Stimulated activated CD4-positive, alpha-beta T cell treated with anti-CD3 and anti-CD28 coated beads, Interleukin-1b, Interleukin-23, amount 100 ng/mL, for 24 hours (primary cell): ENCODE measurements around the gene EFHC2.
"Not testable (repeated sequence)": the region's sequence is repeated elsewhere in the genome, so short reads cannot be mapped to it uniquely, and the experiment has no call there.

Experiments used
- DNase-seq, 4 experiments: peaks; one replicate each; pipeline ENCODE4 v3.0.0-alpha.2; 2020; ENCODE audit warnings: low read depth in 4 of 4, low spot score in 1 of 4

Gene EFHC2

DNA sequence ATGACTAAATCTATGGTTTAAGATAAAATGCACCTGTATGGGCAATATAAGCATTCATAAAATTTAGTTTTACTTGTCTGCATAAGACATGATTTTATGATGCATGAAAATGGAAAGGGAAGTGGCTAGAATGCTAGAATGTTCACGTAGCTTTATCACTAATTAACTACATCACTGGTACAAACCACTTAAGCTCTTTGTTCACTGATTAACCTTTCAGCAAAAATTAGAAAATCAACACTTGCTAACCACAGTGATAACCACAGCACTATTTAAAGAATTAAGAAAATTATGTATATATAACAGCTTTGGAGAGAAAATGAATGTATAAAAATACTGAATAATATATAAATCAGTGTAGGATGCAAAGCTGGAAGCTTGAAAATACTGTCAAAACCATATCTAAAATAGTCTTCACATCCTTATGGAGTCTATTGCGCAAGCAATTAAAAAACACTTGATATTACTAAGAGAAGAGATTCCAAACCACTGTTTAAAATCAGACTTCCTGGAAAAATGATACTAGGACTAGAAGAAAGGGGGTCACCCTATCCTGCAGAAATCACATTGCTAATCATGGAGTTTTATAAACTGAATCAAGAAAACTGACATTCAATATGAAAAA is 51.9 kb downstream of the EFHC2 start:
- no peak for DNase-seq

DNA sequence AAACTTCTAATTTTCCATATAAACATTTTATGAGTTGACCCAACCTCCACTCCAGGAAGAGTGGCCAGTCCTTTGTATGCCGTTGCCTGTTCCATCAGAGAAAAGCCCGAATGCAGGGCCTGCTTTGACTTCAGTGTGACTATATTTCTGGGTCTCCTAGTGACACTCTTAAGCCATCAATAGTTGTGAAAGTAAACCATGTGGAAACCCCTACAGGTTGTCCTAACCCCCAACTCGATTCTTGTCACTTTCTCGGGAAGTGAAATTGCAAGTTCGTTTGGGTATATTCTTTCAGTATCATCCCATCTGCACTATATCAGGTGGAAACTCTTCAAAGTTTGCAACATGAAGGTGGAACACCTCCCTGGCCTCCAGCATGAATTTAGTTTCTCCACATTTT is 52.8 kb downstream of the EFHC2 start:
- DNase-seq, result no peak

DNA sequence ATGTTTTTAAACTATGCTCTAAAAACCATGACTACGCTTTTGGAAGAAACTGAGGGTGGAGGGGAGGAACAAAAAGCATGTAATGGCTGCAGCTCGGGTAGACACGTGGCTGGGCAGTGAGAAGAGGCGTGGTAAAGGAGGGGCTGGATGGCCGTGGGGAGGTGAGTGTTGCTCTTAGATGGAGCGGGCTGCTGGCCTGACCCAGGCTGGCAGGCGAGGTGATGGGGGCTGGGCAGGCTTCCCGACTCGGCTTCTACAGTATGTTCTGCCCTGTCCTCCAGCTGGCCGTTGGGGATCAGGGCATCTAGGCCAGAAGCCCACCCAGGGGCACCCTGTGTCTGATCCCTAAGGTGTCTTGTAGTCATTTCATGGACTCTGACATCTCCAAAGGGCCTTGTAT is 60.7 kb downstream of the EFHC2 start:
- DNase-seq, result no peak

DNA sequence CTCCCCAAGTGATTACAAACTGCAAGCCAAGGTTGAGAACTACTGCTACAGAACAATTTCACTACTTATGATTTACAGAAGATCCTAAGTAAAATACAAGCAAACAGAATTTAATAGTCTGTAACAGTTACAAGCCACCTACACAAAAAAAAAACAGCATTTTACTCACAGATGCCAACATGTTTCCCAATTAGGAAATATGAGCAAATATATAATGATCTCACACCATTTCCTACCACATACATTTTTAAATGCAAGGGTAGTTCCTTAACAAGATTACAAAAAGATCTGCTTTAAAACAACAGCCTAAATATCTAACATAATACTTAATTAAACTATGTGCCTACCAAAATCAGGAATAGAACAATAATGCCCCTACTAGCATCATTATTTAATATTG is 63.4 kb downstream of the EFHC2 start:
- DNase-seq, result no peak

DNA sequence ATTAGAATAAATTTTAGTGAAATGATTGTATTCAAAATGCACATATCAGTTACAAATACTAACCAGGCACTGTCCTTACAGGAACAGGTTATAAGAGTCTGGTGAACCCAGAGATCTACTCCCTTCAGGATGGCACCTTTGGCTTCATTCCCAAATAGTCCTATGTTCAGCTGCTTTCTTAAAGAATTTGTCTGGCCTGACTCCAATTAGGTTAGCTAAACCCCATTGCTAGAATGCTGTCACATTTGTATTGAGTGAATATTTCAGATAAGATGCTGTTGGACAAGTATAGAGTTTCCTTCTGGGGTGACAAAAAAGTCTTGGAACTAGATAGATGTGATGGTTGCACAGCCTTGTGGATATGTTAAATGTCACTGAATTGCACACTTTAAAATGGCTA is 69.4 kb downstream of the EFHC2 start:
- DNase-seq, result no peak

DNA sequence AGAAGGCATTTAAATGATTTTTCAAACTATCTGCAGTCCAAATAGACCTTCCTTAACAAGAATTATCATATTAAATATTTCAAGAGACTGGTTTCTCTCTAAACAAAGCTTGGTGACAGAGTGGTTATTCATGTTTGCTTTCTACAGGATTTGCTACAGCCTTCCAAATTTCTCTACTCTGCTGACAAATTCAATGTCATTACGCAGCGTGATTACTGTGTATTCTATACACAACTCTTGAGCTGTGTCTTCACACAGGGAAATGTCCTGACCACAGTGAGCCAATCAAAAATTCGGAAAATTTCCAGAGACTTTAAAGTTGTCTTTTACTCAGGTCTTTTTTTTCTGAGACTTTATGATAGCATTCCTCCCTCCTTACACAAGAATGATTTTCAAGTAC is 75.6 kb downstream of the EFHC2 start:
- DNase-seq, result no peak

DNA sequence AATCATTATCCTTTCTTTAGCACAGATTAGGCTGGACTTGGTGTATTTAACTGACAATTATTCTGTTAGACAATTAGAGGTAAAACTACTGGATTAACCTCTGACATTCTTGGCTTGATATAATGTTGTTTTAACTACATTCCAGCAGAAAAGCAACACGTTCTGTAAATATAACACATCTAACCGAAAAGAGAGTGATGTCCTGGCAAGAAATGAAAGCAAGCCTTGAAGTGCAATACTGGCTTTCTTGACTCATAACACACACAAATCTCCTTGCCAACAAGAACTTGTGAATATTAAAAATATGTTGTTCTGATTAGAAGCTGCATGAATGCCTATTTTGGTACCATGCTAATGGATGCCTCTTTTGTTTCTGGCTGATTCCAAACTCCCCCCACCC is 76.4 kb downstream of the EFHC2 start:
- DNase-seq, result no peak

DNA sequence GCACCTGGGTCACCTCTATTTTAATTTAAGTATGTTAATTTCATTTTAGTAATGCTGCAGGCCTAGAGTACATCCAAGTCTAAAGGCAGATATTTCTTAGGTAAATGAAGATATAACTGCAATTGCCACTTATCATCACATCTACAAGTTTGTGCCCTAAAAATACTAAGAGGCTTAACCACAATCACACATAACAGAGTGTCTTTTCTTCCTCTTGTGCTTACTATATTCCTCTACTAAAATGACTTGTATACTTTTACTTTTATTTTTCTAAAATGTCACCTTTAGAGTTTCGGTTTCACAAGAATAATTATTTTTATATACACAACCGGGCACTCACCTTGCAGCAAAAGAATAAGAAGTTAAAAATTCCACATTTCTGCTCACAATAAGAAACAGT is 77.9 kb downstream of the EFHC2 start:
- DNase-seq, result no peak

DNA sequence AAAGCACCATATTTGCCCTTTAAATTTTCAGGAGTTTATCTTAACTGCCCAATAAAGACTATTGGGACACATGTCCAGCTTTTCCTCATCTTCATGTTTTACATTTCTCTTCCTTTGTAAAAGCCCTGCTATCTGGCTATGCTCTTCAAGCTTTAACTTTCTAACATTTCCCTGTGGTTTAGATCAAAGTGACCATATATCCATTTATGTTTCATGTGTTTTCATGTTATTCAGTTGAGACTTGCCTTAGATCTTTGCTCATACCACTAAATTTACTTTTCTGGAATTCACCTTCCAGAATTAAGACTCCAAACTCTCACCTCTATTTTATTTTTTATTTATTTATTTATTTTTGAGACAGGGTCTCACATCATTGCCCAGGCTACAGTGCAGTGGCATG is 78.5 kb downstream of the EFHC2 start:
- DNase-seq, result no peak

DNA sequence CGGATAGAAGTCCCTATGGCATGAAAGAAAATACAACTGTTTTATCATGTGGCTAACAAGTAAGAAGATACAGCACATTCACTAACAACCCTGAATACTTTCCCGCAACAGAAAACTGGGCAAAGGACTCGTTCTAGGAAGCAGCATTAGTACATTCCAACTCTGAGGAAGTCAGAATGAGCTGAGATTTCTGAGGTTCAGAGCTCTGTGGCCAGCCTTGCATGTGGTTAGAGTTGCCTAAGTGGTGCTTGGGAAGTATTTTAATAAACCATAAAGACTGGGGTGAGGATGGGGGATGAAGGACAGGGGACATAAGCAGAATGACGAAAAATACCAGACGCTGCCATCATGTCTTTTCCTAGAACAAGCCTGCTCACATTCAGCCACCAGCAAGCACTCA is 82.2 kb downstream of the EFHC2 start:
- DNase-seq, result no peak

DNA sequence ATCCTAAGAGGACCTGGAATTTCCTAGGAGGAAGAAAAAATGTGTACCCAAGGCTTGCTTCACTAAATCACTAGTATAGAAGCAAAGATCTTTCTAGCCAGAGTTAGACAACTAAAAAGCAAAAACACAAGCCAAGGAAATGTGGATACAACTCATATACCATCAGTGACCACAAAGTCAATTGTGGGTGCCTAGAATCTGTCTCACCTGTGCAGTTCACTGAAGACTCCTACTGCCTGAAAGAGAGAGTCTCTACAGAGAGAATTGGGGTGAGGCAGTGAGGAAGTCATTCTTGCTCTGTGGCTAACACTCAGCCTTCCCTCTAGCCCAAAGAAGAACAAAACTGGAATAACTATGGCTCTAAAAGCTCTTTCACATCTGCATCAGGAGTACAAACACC is 82.9 kb downstream of the EFHC2 start:
- no peak for DNase-seq

DNA sequence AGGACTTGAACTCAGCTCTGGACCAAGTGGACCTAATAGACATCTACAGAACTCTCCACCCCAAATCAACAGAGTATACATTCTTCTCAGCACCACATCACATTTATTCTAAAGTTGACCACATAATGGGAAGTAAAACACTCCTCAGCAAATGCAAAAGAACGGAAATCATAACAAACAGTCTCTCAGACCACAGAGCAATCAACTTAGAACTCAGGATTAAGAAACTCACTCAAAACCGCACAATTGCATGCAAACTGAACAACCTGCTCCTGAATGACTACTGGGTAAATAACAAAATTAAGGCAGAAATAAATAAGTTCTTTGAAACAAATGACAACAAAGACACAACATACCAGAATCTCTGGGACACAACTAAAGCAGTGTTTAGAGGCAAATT is 87.7 kb downstream of the EFHC2 start:
- DNase-seq, result not testable (repeated sequence)

DNA sequence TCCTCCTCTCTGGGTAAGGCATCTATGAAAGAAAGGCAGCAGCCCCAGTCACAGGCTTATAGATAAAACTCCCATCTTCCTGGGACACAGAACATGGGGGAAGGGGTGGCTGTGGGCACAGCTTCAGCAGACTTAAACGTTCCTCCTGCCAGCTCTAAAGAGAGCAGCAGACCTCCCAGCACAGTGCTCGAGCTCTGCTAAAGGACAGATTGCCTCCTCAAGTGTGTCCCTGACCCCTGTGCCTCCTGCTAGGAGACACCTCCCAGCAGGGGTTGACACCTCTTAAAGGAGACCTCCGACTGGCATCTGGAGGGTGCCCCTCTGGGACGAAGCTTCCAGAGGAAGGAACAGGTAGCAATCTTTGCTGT is 89.9 kb downstream of the EFHC2 start:
- DNase-seq, result no peak

DNA sequence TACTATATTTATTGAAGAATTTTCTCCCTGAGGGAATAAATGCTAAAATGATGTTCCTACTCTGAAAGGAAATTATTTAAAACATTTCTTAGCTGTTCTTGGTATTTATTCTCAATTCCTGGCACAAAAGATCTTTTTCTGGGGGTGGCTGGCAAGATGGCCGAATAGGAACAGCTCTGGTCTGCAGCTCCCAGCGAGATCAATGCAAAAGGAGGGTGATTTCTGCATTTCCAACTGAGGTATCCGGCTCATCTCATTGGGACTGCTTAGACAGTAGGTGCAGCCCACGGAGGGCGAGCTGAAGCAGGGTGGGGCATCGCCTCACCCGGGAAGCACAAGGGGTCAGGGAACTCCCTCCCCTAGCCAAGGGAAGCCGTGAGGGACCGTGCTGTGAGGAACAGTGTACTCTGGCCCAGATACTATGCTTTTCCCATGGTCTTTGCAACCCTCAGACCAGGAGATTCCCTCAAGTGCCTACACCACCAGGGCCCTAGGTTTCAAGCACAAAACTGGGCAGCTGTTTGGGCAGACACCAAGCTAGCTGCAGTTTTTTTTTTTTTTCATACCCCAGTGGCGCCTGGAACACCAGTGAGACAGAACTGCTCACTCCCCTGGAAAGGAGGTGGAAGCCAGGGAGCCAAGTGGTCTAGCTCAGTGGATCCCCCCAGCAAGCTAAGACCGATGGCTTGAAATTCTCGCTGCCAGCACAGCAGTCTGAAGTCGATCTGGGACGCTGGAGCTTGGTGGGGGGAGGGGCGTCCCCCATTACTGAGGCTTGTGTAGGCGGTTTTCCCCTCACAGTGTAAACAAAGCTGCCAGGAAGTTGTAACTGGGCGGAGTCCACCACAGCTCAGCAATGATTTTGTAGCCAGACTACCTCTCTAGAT is 90.5 kb downstream of the EFHC2 start:
- DNase-seq, result peak in 2 of 4 experiments; percentile 5 to 15

DNA sequence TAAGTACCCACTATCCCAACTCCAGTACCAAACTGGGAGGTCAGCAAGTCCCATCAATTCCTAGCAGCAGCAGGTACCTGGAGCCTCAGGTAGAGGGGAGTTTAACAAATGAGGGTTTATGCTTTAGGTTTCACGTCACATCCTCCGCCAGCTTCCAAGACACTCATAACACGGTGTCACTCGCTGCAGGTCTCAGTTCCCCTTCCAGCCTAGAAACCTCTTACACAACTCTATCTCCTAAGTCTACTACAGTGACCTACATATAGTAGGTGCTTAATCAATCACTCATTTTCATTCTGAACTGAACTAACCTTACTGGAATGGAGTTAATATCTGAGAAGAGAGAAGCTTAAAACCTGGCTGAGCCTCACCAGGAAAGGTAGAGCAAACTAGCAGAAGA is 96.0 kb downstream of the EFHC2 start:
- no peak for DNase-seq

DNA sequence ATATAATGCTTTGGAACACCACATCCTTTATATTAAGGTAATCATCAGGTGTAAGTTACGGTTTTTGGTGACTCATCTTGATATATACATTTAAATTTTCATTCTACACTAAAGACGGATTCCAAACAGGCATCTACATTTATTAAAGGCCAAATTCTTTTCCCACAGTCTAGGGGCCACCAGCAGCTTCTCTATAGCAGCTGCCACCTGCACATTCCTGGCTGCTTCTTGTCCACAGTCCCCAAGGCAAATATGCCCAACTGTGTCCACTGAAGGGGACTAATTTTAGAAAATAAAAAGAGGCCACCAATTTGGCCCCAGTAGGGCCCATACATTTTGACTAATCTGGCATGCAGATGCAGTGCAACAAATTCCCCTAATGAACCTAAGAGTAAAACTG is 96.6 kb downstream of the EFHC2 start:
- no peak for DNase-seq

DNA sequence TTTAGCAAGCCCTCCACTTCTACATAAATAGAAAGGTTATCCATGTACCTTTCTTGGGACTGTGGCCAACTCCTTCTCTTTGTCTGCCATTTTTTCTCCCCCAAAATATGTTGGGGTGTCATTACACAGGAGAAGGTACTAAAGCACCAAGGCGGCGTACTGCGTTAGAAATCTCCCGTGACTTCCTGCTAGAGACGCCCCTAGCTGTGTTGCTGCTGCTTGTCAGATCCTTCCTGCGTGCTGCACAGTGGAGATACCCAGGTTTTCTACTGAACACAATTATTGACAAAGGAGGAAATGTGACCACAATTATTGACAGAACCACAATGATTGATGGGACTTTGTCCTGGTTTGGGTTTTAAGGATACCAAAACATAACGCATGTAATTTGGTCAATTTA is 97.7 kb downstream of the EFHC2 start:
- no peak for DNase-seq

DNA sequence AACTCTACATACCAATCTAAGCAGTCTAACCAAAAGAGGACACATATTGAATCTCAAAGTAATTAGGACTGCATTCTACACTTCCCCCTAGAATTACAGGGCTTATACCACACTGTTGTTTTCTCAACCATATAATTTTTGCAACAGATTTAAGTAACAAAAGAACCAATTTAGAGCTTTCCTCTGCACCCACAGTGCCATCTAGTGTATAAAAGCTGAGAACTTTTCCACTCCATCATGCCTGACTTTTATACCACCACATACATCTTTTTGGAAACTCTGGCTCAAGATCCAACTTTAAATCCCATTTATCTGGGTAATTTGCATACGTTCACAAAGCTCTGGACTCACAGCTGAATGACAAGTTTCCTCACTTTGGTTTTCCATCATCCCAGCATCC is 99.5 kb downstream of the EFHC2 start:
- no peak for DNase-seq

DNA sequence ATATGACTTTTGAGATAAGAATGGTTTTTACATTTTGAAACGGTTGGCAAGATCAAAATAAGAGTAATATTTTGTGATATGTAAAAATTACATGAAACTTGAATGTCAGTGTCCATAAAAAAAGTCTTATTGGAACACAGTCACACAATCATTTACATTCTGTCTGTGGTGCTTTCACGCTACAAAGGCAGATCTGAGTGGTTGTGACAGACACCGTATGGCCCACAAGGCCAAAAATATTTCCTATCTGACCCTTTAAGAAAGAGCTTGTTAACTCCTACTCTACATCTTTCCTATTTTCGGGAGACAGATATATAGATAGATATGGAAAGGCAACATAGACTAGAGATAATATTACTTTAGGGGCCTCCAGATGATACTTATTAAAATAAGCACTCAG is 101.9 kb downstream of the EFHC2 start:
- DNase-seq, result no peak

DNA sequence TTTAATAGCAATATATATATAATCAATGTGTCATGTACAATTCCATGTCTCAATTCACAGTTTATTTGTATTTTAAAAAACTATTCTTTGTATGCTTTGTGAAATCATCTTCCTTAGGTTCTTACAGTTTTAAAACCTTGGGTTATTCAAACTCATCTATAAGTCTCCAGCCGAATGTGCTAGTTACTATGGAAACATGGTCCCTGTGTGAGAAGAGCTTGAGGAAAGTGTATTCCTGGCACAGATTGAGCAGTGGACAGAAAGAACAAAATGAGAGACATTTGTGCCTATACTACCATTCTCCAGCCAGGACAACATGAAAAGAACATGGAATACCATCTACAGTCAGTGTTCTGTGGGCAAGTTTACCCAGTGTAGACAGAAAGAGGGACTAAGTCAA is 103.4 kb downstream of the EFHC2 start:
- no peak for DNase-seq

DNA sequence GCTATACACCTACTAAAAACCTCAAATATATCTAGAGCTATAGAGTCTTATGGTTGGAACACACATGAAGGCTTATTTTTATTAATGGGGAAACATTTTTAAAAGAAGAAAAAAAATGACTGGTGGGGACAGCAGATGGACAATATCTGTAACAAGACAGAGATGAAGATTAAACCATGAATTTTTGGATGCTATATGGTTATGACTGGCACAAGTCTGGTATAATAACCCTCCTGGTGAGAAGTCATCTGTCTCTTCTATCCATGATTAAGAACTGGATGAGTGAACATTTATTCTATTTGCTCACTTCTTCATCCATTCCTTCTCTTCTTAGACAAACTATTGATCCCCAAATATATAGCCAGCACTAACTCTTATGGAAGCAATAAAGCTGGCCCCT is 104.4 kb downstream of the EFHC2 start:
- no peak for DNase-seq

DNA sequence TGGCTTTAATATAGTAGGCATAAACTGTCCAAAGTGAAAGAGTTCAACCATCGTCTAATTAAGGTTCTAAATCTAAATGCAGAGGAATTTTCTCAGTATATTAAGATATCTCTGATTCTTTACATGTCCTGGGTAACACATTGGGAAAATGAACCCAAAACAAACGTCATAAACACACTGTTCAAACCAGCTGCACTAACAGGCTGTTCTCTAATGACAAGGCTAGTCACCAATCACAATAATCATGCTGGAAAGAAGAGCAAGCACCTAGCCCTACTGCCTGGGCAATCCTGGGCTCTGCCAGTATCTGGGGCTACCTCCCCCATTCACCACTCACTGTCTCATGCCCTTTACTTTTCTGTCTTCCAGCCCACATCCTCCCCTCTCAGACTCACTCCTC is 107.9 kb downstream of the EFHC2 start:
- no peak for DNase-seq

DNA sequence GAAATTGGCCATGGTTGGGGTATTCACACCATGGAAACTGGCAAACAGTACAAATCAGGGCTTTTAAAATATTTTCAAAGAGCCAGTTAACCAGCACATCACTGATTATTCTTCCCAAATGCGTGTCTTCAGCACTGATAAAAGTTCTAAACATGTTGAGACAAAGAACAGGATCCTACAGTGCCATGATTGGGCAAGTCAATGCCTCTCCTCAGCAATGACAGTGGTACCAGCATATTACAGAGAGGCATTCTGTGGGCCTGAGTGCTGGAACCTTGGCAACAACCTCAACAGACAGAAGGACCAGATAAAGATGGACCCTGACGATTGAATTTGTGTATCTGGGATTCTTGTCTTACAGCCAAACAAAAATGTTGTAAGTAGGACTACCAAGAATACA is 108.9 kb downstream of the EFHC2 start:
- no peak for DNase-seq
